Right atrium auricular region (tissue), 2 donors: ENCODE measurements around the gene KIRREL3. TPM values are rescaled to one million over a fixed set of nuclear protein-coding genes. Genes with fewer than 3 reads are reported as not detected.

ENCODE experiments used
- DNase-seq: peaks from one replicate; pipeline ENCODE4 v3.0.0-alpha.2; 2019; ENCODE audit warnings: low spot score
- H3K27ac ChIP-seq, 2 donors: fragments of 200-600 bp; sonication (generic); 1 replicate in 1 of 2; 2 replicates in 1 of 2; pipeline ENCODE4 v1.5.1; 2016 to 2019
- H3K27me3 ChIP-seq, 2 donors: fragments of 200-600 bp; sonication (generic); one replicate each; pipeline versions ENCODE4 v1.5.1 to v1.6.0; 2017 to 2019
- H3K36me3 ChIP-seq: fragments of 200-600 bp; sonication (generic); one replicate; pipeline ENCODE4 v1.5.1; 2016
- H3K4me1 ChIP-seq, 2 donors: fragments of 200-600 bp; sonication (generic); one replicate each; pipeline versions ENCODE4 v1.5.1 to v1.6.0; 2017 to 2019
- H3K4me3 ChIP-seq, 2 donors: fragments of 200-600 bp; sonication (generic); 1 replicate in 1 of 2; 2 replicates in 1 of 2; pipeline ENCODE4 v1.5.1; 2017 to 2019; ENCODE audit warnings: mild to moderate bottlenecking in 1 of 2, moderate library complexity in 1 of 2
- H3K9me3 ChIP-seq, 2 donors: fragments of 200-600 bp; sonication (generic); one replicate each; pipeline ENCODE4 v1.5.1; 2019
- total RNA-seq, 2 donors: library from RNA; depleted of rRNA; stranded (reverse); fragments of >200 nt; gene quantifications; one replicate each; pipeline ENCODE4 v1.1.0, GENCODE V29; 2016
- TF ChIP-seq, protein P1 (sequence below), 2 donors: fragments of 200-600 bp; sonication (generic); IDR thresholded peaks; one replicate each; pipeline ENCODE4 v1.5.1; 2019; ENCODE audit warnings: antibody characterized with exemption in 2 of 2

KIRREL3 gene
- total RNA-seq, 2 donors from 2014 or later = 0.51 to 0.74 TPM

DNA sequence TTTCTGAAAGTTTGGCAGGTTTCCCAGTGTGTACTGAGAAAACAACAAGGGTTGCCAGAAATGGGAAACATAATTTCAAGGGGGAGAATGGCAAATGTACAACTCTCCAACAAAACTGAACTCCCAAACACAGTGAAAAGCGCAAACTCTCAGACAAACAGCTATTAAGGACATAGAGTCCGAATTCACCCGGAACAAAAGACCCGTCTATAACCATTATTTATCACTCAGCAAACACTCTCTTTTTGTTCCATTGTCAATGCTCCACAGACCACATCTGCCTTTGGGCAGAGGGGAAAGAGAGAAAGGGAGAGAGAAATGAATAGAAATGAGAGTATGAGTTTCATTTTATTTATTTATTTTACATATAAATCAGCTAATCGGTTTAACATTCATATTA lies 21.7 kb downstream of the KIRREL3 start:
- no peaks in the 10 kb centered on the region for H3K27me3 ChIP-seq
- no peak overlapping the region for H3K4me3 ChIP-seq
- H3K9me3 ChIP-seq = no peaks in the 10 kb centered on the region
- no peaks in the 10 kb centered on the region for H3K4me1 ChIP-seq
- TF ChIP-seq, protein P1, sequence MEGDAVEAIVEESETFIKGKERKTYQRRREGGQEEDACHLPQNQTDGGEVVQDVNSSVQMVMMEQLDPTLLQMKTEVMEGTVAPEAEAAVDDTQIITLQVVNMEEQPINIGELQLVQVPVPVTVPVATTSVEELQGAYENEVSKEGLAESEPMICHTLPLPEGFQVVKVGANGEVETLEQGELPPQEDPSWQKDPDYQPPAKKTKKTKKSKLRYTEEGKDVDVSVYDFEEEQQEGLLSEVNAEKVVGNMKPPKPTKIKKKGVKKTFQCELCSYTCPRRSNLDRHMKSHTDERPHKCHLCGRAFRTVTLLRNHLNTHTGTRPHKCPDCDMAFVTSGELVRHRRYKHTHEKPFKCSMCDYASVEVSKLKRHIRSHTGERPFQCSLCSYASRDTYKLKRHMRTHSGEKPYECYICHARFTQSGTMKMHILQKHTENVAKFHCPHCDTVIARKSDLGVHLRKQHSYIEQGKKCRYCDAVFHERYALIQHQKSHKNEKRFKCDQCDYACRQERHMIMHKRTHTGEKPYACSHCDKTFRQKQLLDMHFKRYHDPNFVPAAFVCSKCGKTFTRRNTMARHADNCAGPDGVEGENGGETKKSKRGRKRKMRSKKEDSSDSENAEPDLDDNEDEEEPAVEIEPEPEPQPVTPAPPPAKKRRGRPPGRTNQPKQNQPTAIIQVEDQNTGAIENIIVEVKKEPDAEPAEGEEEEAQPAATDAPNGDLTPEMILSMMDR (IDR thresholded peaks at IDR 0.05) = no peak
- H3K36me3 ChIP-seq = no peaks in the 10 kb centered on the region
- DNase-seq = no peak
- no peak overlapping the region for H3K27ac ChIP-seq

DNA sequence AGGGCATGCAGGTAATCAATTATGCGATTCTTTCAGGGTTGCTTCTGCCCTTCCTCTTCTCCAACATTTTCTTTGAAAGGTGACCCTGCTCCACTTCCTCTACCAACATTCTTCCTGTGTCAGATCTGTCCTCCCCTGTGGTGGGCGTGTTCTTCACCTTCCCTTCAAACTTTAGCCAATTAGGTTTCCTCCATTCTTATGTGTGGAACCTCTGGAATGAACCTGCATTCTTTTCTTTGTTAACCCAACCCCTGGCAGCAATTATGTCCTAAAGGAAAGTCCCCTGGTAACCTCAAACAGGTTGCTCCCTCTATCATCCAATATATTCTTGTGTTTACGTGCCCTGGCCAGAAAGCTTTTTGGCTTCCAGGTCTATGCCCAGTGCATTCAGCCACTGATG lies 22.4 kb downstream of the KIRREL3 start:
- no peaks in the 10 kb centered on the region for H3K4me1 ChIP-seq
- TF ChIP-seq, protein P1 (IDR thresholded peaks at IDR 0.05) = no peak
- no peaks in the 10 kb centered on the region for H3K36me3 ChIP-seq
- no peaks in the 10 kb centered on the region for H3K9me3 ChIP-seq
- H3K27ac ChIP-seq = no peak overlapping the region
- no peak overlapping the region for H3K4me3 ChIP-seq
- DNase-seq = no peak
- no peaks in the 10 kb centered on the region for H3K27me3 ChIP-seq

DNA sequence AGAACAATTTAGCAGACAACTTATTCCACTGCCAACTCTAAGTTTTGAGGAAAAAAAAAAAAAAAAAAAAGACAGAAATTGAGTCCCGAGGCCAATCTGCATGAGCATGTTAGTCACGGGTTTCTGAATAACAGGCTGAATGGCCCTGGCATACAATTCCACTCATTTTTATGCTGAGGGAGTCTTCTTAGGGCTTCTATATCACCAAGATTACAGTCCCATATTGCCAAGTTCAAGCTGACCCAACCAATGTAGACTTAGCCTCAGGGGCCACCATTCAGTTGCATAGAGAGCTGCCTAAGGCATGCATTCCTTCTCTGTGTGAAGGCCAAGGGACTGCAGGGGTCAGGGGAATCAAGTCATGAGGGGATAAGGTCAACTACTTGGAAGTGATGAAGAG lies 27.5 kb downstream of the KIRREL3 start:
- TF ChIP-seq, protein P1 (IDR thresholded peaks at IDR 0.05) = no peak
- no peaks in the 10 kb centered on the region for H3K9me3 ChIP-seq
- H3K36me3 ChIP-seq = no peaks in the 10 kb centered on the region
- no peak for DNase-seq
- no peak overlapping the region for H3K4me3 ChIP-seq
- H3K27ac ChIP-seq = no peak overlapping the region
- H3K4me1 ChIP-seq = no peaks in the 10 kb centered on the region
- no peaks in the 10 kb centered on the region for H3K27me3 ChIP-seq

DNA sequence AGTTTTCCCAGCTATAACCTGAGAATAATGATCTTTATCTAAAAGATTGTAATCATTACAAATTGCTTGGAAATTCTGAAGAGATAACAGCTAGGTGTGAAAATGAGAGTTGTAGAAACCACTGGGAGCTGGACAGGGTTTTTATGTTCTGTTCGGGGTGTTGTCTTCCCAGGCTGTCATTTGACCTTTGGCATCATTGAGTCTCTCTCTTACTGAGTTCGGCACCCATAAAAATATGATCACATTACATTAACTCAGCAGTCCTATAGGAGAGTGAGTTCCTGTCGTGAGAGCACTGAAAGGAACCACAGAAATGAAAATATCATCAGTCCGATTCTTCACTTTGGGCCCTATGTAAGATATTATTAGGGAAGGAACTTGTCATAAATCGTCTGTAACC lies 29.3 kb downstream of the KIRREL3 start:
- DNase-seq = no peak
- H3K4me1 ChIP-seq = no peaks in the 10 kb centered on the region
- H3K27ac ChIP-seq = no peak overlapping the region
- H3K27me3 ChIP-seq = no peaks in the 10 kb centered on the region
- no peaks in the 10 kb centered on the region for H3K9me3 ChIP-seq
- H3K36me3 ChIP-seq = no peaks in the 10 kb centered on the region
- TF ChIP-seq, protein P1 (IDR thresholded peaks at IDR 0.05) = no peak
- H3K4me3 ChIP-seq = no peak overlapping the region

DNA sequence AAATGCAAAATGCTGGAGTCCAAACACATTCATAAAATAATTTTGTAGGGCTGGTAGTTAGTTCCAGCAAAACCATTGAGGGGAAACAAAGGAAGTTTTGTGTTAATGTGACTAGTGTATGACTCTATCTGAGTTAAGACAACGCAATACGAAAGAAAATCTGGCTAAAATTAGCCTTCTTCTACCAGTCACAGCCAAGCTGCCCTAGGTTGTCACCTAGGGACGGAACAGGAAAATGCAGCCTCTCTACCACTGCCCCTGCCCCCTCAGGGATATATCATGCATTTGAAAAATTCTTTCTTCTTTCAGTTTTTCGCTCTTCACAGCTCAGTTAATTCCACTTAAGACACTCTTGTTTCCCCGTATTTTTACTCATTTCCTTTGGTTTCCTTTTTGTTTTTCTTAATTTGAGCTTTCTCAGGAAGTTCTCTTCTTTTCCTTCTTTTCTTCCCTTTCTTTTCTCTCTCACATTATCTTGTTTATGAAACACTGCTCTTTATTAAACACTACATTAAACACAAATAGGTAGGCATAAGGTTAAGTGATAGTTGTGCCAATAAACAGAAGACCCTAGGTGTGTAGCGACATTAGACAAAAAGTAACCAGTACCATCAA lies 30.6 kb downstream of the KIRREL3 start:
- no peaks in the 10 kb centered on the region for H3K9me3 ChIP-seq
- H3K27ac ChIP-seq = no peak overlapping the region
- no peaks in the 10 kb centered on the region for H3K36me3 ChIP-seq
- no peaks in the 10 kb centered on the region for H3K27me3 ChIP-seq
- H3K4me3 ChIP-seq = no peak overlapping the region
- no peaks in the 10 kb centered on the region for H3K4me1 ChIP-seq
- no peak for DNase-seq
- TF ChIP-seq, protein P1 (IDR thresholded peaks at IDR 0.05) = peak; percentile 19 to 69

DNA sequence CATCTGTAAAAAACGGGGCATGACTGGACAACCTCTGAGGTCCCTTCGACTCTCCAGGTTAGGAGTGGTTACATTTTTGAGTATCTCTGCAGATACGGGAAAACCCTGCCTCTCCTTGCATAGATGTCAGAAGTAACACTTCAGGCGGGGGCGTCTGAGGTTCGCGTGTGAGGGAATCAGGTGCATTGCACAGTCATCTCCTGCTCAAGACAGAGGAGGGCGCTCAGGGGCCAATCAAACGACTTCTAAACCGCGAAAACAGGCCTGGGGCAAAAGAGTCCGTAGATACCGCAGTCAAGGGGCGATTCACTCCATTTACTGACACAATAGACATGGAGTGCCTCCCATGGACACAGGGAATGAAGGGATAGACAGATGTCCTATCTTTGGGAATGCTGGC lies 31.7 kb downstream of the KIRREL3 start:
- Histone ChIP-seq H3K9me3 (no peaks in the 10 kb centered on the region), H3K27me3 (no peaks in the 10 kb centered on the region), H3K36me3 (no peaks in the 10 kb centered on the region), H3K4me3 (no peak overlapping the region), H3K4me1 (no peaks in the 10 kb centered on the region), H3K27ac (no peak overlapping the region)
- TF ChIP-seq, protein P1 (IDR thresholded peaks at IDR 0.05) = no peak
- no peak for DNase-seq
